NCI-H146 treated with DMSO at 0.1 percent for 48 hours (cell line): Measurements from ENCODE around the gene CCDC51.

Source experiments
- DNase-seq: peaks from one replicate; lab custom pipeline; 2025; ENCODE audit not compliant: unreplicated experiment; lab: John Stamatoyannopoulos, UW

CCDC51 gene

DNA sequence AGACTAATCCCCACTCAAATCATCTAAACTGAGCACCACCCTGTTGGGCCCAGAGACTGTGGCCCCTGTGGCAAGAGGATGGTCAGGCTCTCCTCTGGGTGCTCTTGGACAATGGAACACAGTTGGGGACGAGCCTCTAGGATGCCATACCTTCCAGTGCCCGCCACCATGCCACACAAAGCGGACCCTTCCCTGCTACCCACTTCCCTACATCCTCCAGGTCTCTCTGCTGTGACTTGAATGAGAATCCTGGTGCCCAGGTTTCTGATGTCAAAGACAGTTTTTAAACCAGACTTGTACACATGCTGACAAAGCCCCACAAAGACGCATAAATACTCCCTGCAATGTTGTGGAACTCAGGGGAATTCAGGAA is 4.7 kb downstream of the CCDC51 start:
- no peak for DNase-seq

DNA sequence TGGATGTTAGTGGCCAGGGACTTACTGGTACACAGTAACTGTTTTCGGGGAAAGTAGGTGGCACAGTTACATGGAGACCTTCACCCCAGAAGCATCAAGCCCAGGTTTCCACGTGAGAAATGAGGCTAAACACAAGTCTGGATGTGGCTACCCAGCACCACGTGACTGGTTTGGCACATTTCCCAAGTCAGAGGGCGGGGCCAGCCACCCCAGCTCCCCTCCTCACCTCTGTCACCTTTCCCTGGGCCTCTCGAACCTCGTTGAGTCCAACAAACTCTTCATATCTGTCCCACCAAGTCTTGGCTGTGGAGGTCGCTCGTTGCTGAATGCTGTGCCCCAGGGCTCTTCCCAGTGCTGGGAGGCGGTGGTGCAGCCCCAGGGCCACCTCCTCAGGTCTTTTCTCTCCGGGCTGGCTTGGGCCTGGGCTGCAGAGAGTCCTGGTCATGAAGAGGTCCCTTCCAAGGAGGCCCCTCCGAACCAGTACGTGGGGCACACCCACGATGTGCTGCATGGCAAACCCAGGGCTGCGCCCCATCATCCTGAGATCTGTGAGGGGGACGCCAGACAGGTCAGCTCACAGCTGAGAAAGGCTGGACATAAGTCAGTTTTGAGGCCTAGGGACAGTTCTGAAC is 5.2 kb downstream of the CCDC51 start:
- DNase-seq = no peak

DNA sequence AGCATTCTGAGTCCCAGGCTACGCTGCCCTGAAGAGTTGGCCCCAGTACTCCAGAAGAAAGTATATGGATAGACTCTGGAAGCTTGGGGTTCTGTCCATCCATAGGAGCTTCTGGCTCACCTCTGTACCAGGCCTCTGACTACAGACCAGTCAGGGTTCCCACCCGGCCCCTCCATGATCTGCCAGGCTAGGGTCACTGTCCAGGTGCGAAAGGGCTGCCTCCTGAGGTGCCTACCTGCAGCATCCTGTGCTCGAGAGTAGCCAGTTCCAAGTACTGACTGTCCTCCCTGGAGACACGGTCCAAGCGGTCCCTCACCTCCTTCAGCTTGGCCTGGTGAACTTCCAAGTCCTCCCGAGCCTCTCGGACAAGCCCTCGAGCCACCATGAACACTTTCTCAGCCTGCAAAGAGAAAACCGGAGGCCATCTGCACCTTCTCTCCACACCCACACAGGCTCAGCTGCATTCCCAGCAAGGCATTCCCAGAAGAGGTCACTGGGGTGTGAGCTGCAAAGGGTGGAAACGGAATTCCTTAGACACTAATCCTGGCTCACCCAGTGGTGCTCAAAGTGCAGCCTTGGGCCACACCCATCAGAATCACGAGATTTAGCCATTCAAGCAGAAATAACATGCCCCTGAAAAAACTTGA is 6.3 kb downstream of the CCDC51 start:
- DNase-seq = no peak

DNA sequence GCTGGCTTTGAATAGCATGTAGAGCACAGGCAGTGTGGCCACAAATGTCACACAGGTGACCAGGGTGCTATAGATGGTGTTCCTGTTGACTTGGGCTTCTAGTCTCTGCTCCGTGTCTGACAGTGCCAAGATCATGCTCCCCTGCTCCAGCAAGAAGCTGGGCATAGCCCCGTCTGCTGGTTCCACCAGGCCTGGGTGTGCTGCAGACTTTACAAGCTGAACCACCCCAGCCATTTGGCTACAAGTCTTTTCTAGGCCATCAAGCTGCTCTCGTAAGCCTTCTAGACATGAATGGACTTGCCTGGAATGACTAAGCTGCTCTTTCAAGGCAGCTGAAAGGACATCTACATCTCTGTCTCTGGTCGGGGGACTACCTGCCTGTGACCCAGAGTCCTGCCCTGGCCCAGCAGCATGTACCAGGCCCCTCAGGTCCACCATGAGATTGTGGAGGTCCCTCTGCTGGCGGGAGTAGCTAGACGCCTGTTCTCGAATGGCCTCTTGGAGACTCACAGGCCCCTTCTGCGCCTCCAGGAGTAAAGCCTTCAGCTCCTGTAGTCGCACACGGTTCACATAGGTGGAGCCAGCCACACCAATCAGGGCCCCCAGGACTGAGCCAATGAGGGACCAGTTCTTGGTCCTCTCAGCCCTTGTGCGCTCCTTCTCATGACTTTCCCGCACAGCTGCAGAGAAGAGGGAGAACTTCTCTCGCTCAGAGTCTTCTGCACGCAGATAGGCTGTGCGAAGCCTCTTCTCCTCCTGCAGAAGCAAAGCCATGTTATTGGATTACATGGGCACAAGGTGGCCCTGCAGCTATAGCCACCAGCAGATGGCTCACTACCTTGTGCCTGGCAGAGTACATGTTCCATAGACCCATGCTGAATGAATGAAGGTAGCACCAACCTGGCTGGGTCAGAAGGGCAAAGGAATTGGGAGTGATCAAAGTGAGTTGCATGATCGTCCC is 7.2 kb downstream of the CCDC51 start:
- DNase-seq = no peak

DNA sequence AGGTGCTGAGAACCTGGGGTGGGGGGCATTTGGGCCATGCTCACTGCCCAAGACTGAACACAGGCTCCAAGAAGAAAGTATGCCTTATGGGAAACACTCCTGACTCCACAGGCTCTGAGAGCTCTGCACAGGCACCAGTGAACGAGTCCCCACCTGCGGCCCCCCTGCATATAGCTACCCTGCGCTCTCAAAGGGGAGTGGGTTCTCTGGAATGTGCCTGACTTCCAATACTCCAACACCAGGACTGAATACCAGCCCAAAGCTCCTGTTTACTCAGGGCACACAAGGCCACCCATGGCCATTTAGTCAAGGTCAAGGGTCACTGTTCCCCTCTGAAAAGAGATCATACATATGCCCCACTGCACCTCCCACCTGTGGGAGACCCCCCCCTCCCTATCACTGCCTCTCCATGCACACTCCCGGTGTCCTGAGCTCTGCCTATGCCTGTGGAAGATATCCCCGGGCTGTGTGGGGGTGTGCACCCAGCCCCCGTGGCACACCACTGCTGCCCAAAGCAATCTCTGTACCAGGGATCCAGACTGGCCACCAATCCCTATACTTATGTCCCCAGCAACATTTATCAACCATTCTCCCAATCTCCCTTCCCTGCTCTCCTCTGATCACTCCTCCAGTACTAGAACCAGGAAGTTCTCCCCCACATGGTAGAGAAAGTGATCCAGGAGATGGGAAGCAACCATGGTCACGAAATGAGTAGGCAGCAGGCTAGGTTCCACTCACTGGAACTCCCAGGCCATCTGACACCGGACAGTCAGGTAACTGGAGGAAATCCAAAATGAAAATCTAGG is 8.5 kb downstream of the CCDC51 start:
- no peak for DNase-seq

DNA sequence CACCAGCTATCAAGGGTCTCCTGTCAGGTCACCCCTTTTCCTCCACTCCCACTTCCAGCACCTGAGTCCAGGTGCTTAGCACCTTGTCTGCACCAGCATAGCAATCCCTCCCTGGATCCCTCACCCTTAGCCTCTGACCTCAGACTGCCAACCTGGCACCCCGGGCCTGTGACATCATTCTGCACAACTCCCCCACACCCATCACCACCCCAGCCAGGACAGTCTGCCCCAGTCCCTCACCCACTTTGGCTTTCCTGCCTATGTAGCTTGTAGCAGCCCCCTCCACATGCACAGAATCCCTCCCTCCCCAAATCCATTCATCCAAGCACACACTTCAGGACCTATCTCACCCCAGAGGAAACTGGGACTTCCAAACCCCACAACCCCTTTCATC is 9.2 kb downstream of the CCDC51 start:
- no peak for DNase-seq

DNA sequence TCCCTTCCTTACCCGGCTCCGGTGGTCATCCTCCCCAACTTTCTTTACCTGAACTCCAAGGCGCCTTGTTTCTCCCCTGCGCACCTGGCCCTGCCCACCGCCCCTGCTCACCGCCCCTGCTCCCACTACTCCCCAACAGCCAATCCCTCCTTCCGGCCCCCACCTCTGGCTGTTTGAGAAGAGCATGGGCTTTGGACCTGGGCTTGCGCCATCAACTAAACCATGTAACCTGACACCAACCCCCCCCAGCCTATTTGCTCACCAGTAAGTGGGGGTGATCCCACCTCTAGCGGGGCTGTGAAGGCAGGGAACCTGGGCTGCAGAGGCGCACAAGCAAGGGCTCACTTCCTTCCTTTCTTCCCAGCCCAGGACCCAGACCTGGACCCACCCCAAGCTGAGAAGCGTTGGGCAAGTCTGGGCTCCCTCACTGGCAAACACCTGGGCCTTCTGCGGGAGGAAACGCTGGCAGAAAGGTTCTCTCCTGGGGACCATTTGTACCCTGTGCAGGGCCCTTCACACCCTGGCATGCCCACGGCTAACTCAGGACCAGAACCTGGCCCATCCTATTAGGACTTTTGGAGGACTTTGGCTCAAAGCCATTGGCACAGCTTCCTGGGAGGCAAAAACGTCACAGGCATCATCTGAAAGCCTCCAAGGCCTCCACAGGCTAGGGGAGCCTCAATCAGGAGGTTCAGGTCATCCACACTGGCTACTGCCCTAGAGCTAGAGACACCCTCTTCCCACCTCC is 9.8 kb downstream of the CCDC51 start, which contains the start of gene PLXNB1:
PLXNB1 (minus strand) TSS at position 127 of the 748 bp plus-strand sequence. CDS start 5,475 bp downstream, outside the sequence.
- DNase-seq = peak; percentile 67

DNA sequence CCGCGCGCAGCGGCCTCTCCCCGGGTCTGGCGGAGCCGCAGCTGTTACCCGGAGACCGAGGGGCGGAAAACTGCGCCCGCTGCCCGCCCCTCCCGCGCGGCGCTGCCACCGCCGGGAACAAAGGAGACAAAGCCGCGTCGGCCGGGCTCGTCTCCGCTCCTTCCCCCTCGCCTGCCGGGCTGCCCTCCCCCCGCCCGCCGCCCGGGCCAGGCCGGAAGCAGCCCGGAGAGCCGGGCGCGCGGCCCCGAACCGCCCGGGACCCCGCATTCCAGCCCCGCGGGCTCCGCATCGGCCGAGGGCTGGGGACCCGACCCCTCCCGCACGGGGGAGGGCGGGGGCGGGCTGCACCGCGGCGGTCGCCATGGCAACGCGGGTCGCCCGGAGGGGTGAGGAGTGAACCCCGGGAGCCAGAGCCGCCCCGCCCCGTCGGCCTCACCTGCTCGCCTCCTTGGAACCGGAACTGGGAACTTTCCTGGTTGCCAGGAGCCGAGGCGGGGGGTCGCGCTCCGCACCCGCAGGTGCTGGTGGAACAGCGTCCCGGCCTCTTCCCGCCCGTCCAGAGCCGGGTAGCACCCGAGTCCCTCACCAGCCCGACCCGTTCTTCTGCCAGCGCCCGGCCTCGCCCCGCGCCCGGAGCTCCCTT is 10.5 kb downstream of the CCDC51 start:
- peak; percentile 67 for DNase-seq

DNA sequence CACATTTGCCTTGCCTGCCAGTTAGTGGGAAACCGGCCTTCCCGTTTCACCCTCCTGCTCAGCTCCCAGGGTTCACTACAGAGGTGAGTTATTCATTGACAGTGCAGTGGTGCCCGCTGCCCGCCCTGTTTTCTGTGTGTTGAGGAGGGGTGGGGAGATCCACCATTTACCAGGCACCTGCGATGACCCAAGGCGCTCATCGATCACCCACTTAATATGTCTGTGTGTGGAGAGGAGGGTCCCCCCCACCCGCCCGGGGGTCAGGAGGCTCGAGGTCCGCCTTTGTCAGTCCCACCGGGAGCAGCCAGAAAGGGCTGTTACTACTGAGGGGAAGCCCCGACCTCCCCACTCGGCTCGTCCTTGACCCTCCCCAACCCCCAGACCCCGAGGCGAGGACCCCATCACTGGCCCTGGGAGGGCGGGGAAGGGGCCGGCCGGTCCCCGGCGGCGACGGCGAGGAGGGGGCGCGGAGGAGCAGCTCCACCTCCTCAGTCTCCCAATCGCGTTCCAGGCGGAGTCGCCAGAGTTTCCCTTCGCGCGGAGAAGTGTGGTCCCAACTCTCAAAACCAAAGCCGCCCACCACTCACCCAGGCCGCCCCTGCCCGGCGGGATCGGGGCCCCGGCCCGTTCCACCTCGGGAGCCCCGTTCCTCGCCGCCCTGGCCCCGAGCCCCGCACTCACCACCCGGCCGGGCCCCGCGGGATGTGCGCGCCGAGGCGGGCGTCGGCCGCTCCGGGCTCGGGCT is 11.2 kb downstream of the CCDC51 start:
- peak; percentile 6 for DNase-seq

DNA sequence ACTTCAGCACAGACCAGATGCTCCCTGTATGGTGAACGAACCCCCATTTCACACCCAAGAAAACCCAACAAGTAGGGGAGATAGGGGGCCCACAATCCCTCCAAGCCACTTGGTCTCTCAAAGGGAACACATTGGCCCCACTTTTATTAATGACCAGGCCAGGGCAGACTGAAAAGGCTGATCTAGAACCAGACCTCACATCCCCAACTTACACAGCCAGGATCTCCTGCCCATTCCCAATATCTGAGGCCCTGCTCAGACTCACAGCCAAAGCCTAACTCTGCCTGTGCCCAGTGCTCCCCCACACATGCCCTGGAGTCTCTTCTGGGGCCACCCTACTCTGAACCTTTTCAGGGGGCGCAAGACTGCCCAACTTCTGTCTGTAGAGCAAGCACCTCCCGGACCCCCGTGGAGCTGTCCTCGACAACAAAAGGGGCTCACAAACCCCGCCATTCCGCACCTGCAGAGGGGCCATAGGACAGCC is 11.8 kb downstream of the CCDC51 start:
- no peak for DNase-seq

DNA sequence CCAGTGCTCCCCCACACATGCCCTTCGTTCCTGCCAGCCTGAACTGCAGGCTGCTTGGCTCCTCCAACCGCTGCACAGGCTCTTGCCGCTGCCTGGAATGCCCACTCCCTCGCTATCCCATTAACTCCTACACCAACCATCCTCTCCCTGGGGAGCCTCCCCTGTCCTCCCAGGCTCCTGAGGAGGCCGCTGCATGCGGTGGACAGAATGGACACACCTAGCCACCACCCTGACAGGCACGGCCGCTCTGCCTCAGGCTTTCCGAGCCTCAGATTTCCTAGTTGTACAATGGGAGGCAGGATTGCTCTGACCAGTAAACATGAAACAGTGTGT is 12.3 kb downstream of the CCDC51 start:
- DNase-seq = no peak

DNA sequence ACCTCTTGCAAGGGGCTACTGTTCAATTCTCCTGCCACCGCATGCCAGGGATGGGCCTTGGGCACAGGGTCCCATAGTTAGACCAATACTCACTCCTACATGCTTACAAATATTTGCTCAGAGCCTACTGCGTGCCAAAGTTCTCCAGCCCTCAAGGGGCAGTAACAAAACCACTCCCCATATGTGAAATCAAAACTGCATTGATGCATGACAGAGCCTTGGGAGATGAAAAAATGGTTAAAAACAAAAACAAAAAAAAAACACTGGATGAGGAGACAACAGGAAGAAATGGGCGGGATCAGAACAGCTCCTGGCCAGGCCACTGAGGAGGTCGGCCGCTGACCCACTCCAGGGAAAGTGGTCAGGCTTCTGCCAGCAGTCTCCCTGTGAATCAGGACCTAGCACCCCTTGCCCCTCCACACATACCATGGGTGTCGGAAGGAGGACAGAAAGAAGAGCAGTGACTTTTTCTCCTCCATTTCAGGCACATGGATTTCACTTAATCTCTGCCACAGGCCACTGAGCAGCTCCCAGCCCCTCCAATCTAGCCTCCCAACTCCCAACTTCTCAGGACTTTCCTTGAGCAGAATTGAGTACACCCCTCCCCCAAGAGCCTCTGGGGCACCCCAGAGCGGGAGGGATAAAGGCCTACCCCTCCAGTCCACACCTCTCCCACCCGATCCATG is 12.8 kb downstream of the CCDC51 start:
- DNase-seq = no peak

DNA sequence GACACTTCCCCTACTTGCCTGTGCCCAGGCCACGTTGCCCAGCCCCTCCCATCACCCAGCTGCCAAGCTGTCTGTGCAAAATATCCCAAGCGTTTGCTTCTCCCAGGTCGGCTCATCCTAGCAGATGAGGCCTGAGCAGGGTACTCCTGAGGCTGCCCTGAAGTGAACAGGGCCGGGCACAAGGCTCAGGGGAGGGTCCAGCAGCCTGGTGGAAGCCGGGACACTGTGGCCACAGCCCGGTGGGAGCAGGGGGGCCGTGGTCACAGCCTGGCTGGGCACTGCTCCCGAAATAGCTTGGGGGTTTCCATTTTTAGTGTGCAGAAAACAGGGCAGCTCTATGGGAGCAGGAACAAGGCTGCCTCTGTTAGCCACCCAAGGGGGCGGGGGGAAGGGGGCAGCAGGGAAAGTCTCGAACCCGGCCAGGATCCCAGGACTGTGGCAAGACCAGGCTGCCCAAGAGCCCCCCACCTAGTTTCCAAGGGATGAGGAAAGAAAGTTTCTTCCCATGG is 13.5 kb downstream of the CCDC51 start:
- DNase-seq = no peak

DNA sequence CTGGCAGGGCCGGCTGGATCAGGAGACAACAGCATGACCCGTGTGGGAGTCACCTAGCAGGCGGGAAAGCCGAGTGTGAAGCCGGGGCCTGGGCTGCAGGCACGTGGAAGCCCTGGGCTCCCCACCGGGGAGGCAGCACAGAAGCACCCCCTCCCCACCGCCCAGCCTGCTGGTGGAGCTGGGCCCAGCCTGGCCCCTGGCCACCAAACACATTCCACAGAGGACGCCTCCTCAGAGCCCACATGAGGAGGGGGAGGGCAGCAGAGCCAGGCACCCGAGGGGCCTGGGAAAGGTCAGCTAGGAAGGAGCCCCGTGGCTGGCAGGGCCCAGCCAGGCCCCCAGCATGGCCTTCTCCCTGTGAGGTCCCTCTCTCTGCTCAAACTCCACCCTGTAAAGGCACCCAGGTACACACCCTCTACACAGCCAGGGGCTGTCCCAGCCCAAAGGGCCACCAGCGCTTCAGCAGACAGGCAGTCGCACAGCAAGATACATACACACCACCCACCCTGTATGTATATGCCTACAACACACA is 14.6 kb downstream of the CCDC51 start:
- no peak for DNase-seq

DNA sequence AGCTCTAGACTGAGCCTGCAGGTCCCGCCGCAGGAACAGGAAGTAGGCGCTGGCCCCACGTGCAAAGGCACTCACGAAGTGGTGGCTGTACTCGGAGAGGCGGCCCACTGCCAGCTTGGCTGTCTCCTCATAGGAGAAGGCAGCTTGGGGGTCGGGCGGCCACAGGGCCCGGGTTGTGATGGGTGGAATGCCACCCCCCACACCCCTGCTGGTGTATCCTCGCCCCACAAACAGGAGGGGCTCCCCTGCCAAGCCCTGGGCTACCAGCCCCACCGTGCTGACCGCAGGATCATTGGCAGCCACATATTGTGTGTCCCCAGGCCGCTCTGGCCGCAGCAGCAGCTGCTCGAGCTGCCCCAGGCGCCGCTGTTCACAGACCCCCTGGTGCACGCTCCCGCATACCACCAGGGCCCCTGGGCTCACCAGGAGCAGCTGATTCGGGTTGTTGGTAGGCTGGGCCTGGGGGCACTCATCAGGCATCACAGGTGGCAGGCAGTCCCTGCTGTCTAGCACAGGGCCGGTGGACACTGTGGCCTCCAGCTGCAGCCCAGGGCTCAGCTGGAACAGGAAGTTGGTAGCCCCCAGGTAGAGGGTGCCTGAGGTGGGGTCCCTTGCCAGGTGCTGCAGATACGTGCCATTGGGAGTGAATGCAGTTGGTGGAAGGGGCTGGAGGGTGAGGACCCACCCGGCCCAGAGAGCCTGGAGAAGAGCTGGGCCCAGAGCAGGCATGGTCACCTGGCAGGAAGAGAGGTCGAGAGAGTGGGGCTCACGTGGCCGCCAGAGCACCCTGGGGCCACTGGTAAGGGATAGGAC is 15.8 kb downstream of the CCDC51 start:
- DNase-seq = no peak

DNA sequence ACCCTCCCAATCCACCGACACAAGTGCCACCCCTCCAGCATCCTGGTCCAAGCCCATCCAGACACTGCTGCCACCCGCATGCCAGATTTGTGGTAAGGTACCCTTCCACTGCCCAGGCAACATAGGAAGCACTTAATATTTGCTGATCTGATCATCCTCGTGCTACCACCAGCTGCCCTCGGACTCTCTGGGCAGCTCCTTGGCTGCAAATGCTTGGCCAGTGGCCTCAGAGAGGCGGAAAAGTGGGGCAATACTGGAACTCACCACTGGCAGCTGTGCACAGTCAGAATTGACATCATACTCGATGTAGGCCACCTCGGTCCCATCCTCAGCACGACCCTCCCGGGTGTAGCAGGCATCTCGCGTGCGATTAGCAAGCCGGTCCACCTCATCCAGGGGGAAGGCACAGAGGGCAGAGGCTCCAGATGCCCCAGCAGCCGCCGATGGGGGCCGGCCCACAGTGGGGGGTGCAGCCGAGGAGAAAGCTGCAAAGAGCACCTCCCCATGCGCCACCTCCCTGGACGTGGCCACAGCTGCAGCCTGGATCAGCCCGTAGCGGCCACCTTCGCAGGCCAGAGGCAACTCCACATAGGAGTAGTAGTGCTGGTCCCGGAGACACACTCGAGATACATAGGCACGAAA is 16.6 kb downstream of the CCDC51 start:
- DNase-seq = no peak

DNA sequence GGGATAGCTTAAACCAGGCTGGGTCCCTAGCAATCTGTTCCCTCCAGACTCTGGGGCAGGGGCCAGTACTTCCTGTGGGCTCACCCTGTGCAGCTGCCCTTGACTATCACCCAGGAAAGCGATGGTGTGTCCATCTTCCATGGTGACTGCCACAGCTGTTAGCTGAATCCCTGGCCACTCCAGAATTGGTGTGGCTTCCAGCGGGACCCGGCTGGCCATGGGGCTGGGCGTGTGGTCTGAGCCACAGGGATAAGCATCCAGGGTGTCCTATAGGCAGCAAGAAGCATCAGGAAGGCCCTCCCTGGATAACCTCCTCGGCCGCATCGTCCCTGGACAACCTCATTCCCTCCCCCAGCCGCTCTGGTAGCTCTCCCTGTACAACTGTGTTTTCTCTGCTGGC is 17.2 kb downstream of the CCDC51 start:
- DNase-seq = no peak
